ENCODE data around the gene KIRREL3. TPM values are rescaled to one million over a fixed set of nuclear protein-coding genes. Genes with fewer than 3 reads are reported as not detected.

KIRREL3 gene
- total and polyA plus RNA-seq, 2 of the 8 experiments (the other 6 are each of a cell fraction or from before 2014, with no cell fraction given) = 0.29 to 0.32 TPM

DNA sequence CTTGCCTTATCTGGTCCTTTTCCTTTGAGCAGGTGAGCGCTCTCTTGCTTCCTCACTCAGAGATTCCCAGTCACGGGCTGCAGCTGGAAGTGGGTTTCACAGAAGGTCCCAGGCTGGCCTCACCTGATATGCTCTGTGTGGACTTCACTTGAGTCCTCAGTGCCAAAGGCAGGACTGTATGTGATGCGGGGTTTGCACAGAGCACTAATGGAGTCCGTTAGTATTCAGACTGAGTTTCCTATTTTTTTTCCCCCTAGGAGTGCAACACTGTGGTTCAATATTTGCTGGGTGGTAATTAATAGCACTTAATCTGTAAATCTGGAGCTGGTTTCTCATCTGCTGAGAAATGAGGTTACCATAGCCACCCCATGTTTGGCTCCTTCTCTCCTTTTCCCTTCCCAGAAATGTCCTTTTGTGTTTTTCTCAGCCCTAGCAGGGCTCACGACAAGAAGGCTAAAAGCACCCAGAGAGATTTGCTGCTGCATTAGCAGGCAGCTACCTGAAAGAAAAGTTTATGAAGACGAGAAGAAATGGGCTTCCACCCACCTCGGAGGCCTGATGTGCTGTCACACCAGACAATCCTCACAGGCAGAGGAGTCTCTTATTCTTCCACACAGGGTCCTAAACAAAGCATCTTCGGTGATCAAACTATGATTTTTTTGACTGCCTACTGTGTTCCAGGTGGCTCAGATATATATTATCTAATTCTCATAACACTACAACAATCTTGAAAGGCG is 262.1 kb downstream of the KIRREL3 start (continued):
- no peak for TF ChIP-seq SUZ12 (IDR thresholded peaks at IDR 0.05; ENCODE audit: low read length)
- no peak for TF ChIP-seq CHD1 (IDR thresholded peaks at IDR 0.05; ENCODE audit: low read depth, low read length)
- TF ChIP-seq ATF2 (IDR thresholded peaks at IDR 0.05; ENCODE audit: low read length) = no peak
- no peak for TF ChIP-seq BACH1 (IDR thresholded peaks at IDR 0.05; ENCODE audit: low read length)
- TF ChIP-seq BCL11A (IDR thresholded peaks at IDR 0.05; ENCODE audit: low read depth in 2 of 2, low read length in 2 of 2) = no peak
- no peak for TF ChIP-seq KDM1A (IDR thresholded peaks at IDR 0.05; ENCODE audit: borderline replicate concordance, low read length)

Measured in H1 (cell line).